Type B pancreatic cell (in vitro differentiated cells): Measurements from ENCODE around the gene SLU7. TPM values are rescaled to one million over a fixed set of nuclear protein-coding genes. Genes with fewer than 3 reads are reported as not detected.

Experiments used
- DNase-seq: peaks from one replicate; pipeline ENCODE4 v3.0.0; 2021; ENCODE audit warnings: mixed read lengths; ENCODE audit not compliant: unreplicated experiment; ENCODE audit errors: extremely low spot score
- H3K27ac Mint-ChIP-seq: 2 replicates; pipeline ENCODE4 v1.8.0; 2021; ENCODE audit warnings: mild to moderate bottlenecking, mixed read lengths
- H3K27me3 Mint-ChIP-seq: 2 replicates; pipeline ENCODE4 v1.8.0; 2021; ENCODE audit warnings: mixed read lengths
- H3K36me3 Mint-ChIP-seq: 2 replicates; pipeline ENCODE4 v1.8.0; 2021; ENCODE audit warnings: mixed read lengths
- H3K4me1 Mint-ChIP-seq: one replicate; pipeline ENCODE4 v1.8.0; 2021; ENCODE audit warnings: mixed read lengths; ENCODE audit not compliant: unreplicated experiment
- H3K4me3 Mint-ChIP-seq: 2 replicates; pipeline ENCODE4 v1.8.0; 2021; ENCODE audit warnings: mild to moderate bottlenecking, mixed read lengths
- H3K9me3 Mint-ChIP-seq: 2 replicates; pipeline ENCODE4 v1.8.0; 2021; ENCODE audit warnings: mixed read lengths
- total RNA-seq: library from RNA; stranded (reverse); gene quantifications from 2 replicates; pipeline ENCODE4 v1.2.1, GENCODE V29; 2021; ENCODE audit warnings: low replicate concordance
- TF ChIP-seq, protein P1 (sequence below): fragments of 200-600 bp; sonication (generic); conservative IDR thresholded peaks from 2 replicates; pipeline ENCODE4 v1.5.0; 2021; ENCODE audit warnings: antibody characterized with exemption, mild to moderate bottlenecking

SLU7 gene
- total RNA-seq, 1 donor from 2014 or later = 37.7 TPM

DNA sequence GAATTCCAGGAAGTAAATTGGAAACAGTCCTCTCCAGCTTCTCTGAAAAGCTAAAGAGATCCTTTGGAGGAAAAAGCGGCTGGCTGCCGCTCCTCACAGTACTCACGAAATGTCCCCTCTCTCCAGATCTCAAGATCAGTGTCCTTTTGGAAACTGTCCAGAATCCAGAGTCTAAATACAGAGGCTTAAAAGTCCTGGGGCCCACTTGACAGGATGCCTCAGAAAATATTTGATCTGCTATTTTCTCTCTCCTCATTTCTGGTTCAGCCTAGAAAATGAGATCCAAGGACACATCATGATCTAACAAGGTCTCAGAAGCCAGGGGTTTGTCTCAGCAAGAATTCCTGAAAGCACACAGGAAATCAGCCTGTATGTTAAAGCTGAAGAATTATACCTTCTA lies 55.7 kb downstream of the SLU7 start:
- peaks cover 20% of the 10 kb centered on the region for H3K4me1 Mint-ChIP-seq
- DNase-seq = no peak
- TF ChIP-seq, protein P1, sequence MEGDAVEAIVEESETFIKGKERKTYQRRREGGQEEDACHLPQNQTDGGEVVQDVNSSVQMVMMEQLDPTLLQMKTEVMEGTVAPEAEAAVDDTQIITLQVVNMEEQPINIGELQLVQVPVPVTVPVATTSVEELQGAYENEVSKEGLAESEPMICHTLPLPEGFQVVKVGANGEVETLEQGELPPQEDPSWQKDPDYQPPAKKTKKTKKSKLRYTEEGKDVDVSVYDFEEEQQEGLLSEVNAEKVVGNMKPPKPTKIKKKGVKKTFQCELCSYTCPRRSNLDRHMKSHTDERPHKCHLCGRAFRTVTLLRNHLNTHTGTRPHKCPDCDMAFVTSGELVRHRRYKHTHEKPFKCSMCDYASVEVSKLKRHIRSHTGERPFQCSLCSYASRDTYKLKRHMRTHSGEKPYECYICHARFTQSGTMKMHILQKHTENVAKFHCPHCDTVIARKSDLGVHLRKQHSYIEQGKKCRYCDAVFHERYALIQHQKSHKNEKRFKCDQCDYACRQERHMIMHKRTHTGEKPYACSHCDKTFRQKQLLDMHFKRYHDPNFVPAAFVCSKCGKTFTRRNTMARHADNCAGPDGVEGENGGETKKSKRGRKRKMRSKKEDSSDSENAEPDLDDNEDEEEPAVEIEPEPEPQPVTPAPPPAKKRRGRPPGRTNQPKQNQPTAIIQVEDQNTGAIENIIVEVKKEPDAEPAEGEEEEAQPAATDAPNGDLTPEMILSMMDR = no peak
- H3K27ac Mint-ChIP-seq = peak overlapping the region; percentile 45
- H3K36me3 Mint-ChIP-seq = no peaks in the 10 kb centered on the region
- no peaks in the 10 kb centered on the region for H3K9me3 Mint-ChIP-seq
- H3K27me3 Mint-ChIP-seq = peaks cover 4% of the 10 kb centered on the region
- no peak overlapping the region for H3K4me3 Mint-ChIP-seq

DNA sequence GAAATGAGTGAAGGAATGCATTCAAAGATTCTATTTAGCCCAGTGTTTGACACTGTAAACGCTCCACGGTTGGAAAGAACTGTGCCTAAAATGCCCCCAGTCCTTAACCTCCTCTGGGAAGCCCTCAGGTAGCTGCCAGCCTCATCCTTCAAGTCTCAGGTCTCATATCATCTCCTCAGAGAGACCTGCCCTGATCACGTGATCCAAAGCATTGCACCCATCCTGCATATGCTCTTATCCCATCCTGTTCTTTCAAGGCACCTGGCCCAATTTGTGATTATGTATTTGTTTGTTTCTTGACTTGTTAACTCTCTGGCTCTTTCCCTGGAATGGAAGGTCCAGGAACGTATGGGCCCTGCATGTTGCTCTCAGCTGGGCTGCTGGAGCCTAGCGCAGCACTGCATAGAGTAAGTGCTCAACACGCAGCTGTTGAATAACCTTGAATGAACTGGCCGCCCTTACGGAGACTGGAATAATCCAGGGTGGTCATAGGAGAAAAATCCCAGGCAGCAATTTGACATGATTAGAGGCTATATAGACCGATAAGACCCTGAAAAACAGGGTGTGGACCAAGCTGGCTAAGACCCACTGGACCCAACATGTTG lies 57.2 kb downstream of the SLU7 start:
- Mint-ChIP-seq H3K27ac (no peak overlapping the region), H3K4me1 (peaks cover 23% of the 10 kb centered on the region), H3K27me3 (no peaks in the 10 kb centered on the region), H3K36me3 (no peaks in the 10 kb centered on the region), H3K9me3 (no peaks in the 10 kb centered on the region), H3K4me3 (no peak overlapping the region)
- DNase-seq = no peak
- TF ChIP-seq, protein P1 = no peak

DNA sequence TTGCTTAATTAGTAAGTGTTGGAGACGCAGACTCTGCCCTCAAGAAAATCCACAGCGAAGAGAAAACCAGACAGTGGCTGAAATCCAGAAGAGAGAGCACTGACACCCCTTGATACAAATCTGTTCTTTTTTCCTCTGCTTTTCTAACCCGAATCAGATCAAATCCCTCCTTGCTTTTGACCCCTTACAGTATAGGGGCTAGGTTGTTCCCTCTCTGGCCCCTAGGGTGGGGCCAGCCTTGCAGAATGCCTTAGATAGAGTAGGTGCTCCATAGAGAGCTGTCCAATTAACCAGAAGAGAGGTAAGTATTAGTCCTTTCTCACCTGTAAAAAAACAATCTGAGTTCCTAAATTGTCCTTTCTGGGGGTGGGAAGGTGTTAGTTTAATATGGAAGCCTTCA lies 58.6 kb downstream of the SLU7 start:
- no peak overlapping the region for H3K4me3 Mint-ChIP-seq
- DNase-seq = no peak
- H3K36me3 Mint-ChIP-seq = no peaks in the 10 kb centered on the region
- H3K27me3 Mint-ChIP-seq = no peaks in the 10 kb centered on the region
- H3K27ac Mint-ChIP-seq = peak overlapping the region; percentile 66
- peaks cover 24% of the 10 kb centered on the region for H3K4me1 Mint-ChIP-seq
- no peaks in the 10 kb centered on the region for H3K9me3 Mint-ChIP-seq
- TF ChIP-seq, protein P1 = no peak

DNA sequence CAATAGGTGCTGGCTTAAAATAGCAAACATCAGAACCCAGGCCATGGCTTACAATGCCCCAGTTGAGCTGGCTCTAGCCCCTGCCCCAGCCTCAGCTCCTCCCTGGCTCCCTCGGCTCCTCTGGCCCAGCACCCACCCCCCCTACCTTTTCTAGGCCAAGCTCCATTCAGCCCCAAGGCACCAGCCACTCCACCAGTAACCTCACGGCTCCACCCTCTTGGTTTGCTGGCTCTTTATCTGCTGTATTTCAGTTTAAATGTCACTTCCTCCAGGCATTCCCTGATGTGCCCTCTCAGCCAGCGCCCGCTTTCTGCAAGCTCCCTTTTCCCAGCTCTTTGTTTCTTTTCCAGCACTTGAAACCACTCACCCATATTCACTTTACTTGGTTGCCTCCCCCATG lies 59.1 kb downstream of the SLU7 start:
- Mint-ChIP-seq H3K27me3 (no peaks in the 10 kb centered on the region), H3K27ac (peak overlapping the region; percentile 66), H3K36me3 (no peaks in the 10 kb centered on the region), H3K4me3 (no peak overlapping the region), H3K4me1 (peaks cover 24% of the 10 kb centered on the region), H3K9me3 (no peaks in the 10 kb centered on the region)
- no peak for DNase-seq
- TF ChIP-seq, protein P1 = no peak

DNA sequence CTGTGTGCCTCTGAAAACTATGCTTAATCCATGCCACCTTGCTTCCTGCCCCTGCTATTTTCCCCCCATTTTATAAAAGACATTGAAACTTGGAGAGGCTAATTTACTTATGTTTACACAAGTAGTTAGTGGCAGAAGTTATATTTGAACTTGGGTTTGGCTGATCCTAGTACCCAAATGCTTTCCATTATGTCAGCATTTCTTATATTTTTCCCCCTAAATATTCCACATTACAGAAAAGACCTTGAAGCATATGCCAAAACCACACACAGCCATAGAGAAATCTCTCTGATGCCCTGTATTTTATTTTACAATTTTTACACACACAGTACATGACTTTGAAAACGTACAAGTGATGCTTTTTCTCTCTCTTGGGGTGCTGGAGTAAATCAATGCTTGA lies 59.6 kb downstream of the SLU7 start:
- H3K4me1 Mint-ChIP-seq = peaks cover 24% of the 10 kb centered on the region
- no peaks in the 10 kb centered on the region for H3K36me3 Mint-ChIP-seq
- TF ChIP-seq, protein P1 = no peak

More for the DNA sequence above, 59.6 kb downstream of the SLU7 start:
- no peak for DNase-seq
- no peaks in the 10 kb centered on the region for H3K27me3 Mint-ChIP-seq
- no peak overlapping the region for H3K27ac Mint-ChIP-seq
- H3K9me3 Mint-ChIP-seq = no peaks in the 10 kb centered on the region
- H3K4me3 Mint-ChIP-seq = no peak overlapping the region
